Ovary (tissue), 9 donors: ENCODE data around the gene ELMOD3. TPM values are rescaled to one million over a fixed set of nuclear protein-coding genes. Genes with fewer than 3 reads are reported as not detected.

Experiments used
- DNase-seq, 5 donors: peaks; one replicate each; pipeline ENCODE4 v3.0.0-alpha.2; 2019 to 2020
- H3K27ac ChIP-seq, 2 donors: fragments of 200-600 bp; one replicate each; pipeline versions ENCODE4 v1.5.1 to v1.8.0; 2019 to 2022
- H3K27me3 ChIP-seq: fragments of 200-600 bp; one replicate; pipeline ENCODE4 v1.8.0; 2022
- H3K36me3 ChIP-seq: fragments of 200-600 bp; sonication (generic); one replicate; pipeline ENCODE4 v1.5.1; 2019
- H3K4me1 ChIP-seq: one replicate; pipeline ENCODE4 v1.8.1; 2013; ENCODE audit warnings: mild to moderate bottlenecking, moderate library complexity; ENCODE audit not compliant: insufficient read depth
- H3K4me3 ChIP-seq: fragments of 200-600 bp; sonication (generic); one replicate; pipeline ENCODE4 v1.5.1; 2017
- H3K9me3 ChIP-seq, 2 donors: fragments of 200-600 bp in 1 of 2; sonication (generic) in 1 of 2; one replicate each; pipeline versions ENCODE4 v1.5.1 to v1.8.1; 2013 to 2019; ENCODE audit warnings: mild to moderate bottlenecking in 1 of 2, moderate library complexity in 1 of 2
- CTCF ChIP-seq, 3 donors: fragments of 450-650 bp in 2 of 3; fragments of 200-600 bp in 1 of 3; IDR thresholded peaks; one replicate each; pipeline versions ENCODE4 v1.5.1 to v1.8.0; 2016 to 2022; ENCODE audit warnings: antibody characterized with exemption in 3 of 3, mild to moderate bottlenecking in 1 of 3
- EP300 ChIP-seq: sonication (generic); formaldehyde crosslinking; IDR thresholded peaks from one replicate; pipeline ENCODE4 v1.6.1; 2017; ENCODE audit warnings: antibody characterized with exemption
- POLR2A ChIP-seq: fragments of 450-650 bp; IDR thresholded peaks from one replicate; pipeline ENCODE4 v1.6.1; 2017; ENCODE audit warnings: antibody characterized with exemption, mild to moderate bottlenecking, moderate library complexity
- WGBS, 3 donors: extraction: QIAGEN DNeasy Blood & Tissue Kit in 1 of 3; methylation state at CpG; one replicate each; pipeline versions ENCODE4 v1.1.5 to v1.1.7; 2013 to 2017; 5-methylcytosine and 5-hydroxymethylcytosine counted together
- intact Hi-C, 4 donors: fragments of 100-400 bp; cut with DNase I; formaldehyde crosslinking; loops; one replicate each; pipeline versions ENCODE4 v1.11.0 to v1.15.1; 2022 to 2023
- polyA plus RNA-seq, 2 donors: library from polyadenylated mRNA; stranded (reverse); fragments of 200-250 nt in 1 of 2; fragments of 350-450 nt in 1 of 2; fragmentation: Illumina TruSeq in 1 of 2; extraction: RNeasy Lipid Tissue Mini Kit (QIAGEN cat#74804) in 1 of 2; gene quantifications; one replicate each; pipeline ENCODE4 v1.2.3, GENCODE V29; 2013 to 2014
- small RNA-seq: library from RNA; depleted of rRNA; stranded (forward); fragments of <200 nt; gene quantifications from one replicate; pipeline ENCODE3, GENCODE V24; 2016
- total RNA-seq, 7 donors: library from RNA; depleted of rRNA in 2 of 7; stranded (reverse); fragments of >200 nt in 2 of 7; fragmentation: NEBNext Ultra II Directional in 3 of 7; extraction: Animal tissue kit (Norgen Biotek cat#: 25700) in 3 of 7; gene quantifications; one replicate each; pipeline versions ENCODE4 v1.1.0 to v1.2.4, GENCODE V29; 2016 to 2023
- donor health status: DM: no; HTN: no; CAD: no; lungs with moderate emphysema.
- donor health status: DM: no; HTN: no; CAD: no.
- donor health status: Bipolar disorder and iron deficiency.
- donor health status: DM: yes; HTN: yes; CAD: no.
- donor health status: DM: no; HTN: no; CAD: no.
- donor health status: DM: yes; HTN: yes; CAD: no.

Gene ELMOD3
- total and polyA plus RNA-seq, 9 donors, result 13.0 to 23.0 (median 17.3) TPM

- TF ChIP-seq CTCF (IDR thresholded peaks at IDR 0.05) (no peak), EP300 (no peak), POLR2A (no peak)
- Histone ChIP-seq H3K27ac (no peak overlapping the region), H3K4me1 (peaks cover 13% of the 10 kb centered on the region), H3K4me3 (no peak overlapping the region), H3K9me3 (no peaks in the 10 kb centered on the region), H3K36me3 (no peaks in the 10 kb centered on the region), H3K27me3 (no peaks in the 10 kb centered on the region)
- intact Hi-C loops, result no loop called here
- no peak for DNase-seq
- WGBS, 3 donors, result 89 to 94% (median 92%) methylated on average over 5 of the region's 5 CpGs
Observed at GRCh38 chr2:85440729-85441128, 86.2 kb downstream of the ELMOD3 start.

Small RNA genes lying within 50 kb of the gene (small RNA-seq; reads per million reads assigned to genes)
- gene AC062037.1 (not detected), gene AC062037.2 (not detected), gene RF00019 (not detected), gene RN7SL113P (not detected)

Other genes starting within 250 kb of the ELMOD3 start
- gene TCF7L1, start 221.4 kb upstream of the ELMOD3 start, total RNA-seq, result 10 to 100 TPM in 5 of 7 donors, 1 to 10 TPM in 2; 5.2 to 29.8 (median 24.1) TPM
- gene TCF7L1, start 221.4 kb upstream of the ELMOD3 start, polyA plus RNA-seq, result 10 to 100 TPM; 17.2 to 23.9 TPM
- gene TGOLN2, start 26.8 kb upstream of the ELMOD3 start, total RNA-seq, result 10 to 100 TPM; 58.5 to 86.5 (median 75.8) TPM
- 100 to 1,000 TPM in 1 of 2 donors, 10 to 100 TPM in 1; 43.2 to 115 TPM for gene TGOLN2, start 26.8 kb upstream of the ELMOD3 start, polyA plus RNA-seq
- 10 to 100 TPM; 13.4 to 29.4 (median 25.1) TPM for gene RETSAT, start 241 bp upstream of the ELMOD3 start, total RNA-seq
- 10 to 100 TPM; 16.2 to 24.8 TPM for gene RETSAT, start 241 bp upstream of the ELMOD3 start, polyA plus RNA-seq
- gene CAPG, start 55.6 kb downstream of the ELMOD3 start, total RNA-seq, result 10 to 100 TPM in 6 of 7 donors, 1 to 10 TPM in 1; 6.8 to 97.8 (median 23.6) TPM
- 10 to 100 TPM in 1 of 2 donors, 1 to 10 TPM in 1; 9.8 to 12.3 TPM for gene CAPG, start 55.6 kb downstream of the ELMOD3 start, polyA plus RNA-seq
- 1 to 10 TPM in 1 of 7 donors, under 1 TPM in 2, not detected in 4; 0.35 to 1.9 (median 0.48) TPM for gene SH2D6, start 63.9 kb downstream of the ELMOD3 start, total RNA-seq
- gene SH2D6, start 63.9 kb downstream of the ELMOD3 start, polyA plus RNA-seq, result under 1 TPM in 1 of 2 donors, not detected in 1; 0.12 TPM
- gene MAT2A, start 184.4 kb downstream of the ELMOD3 start, total RNA-seq, result 100 to 1,000 TPM; 128 to 766 (median 228) TPM
- 100 to 1,000 TPM in 1 of 2 donors, 10 to 100 TPM in 1; 70.8 to 224 TPM for gene MAT2A, start 184.4 kb downstream of the ELMOD3 start, polyA plus RNA-seq
- gene GGCX, start 206.7 kb downstream of the ELMOD3 start, total RNA-seq, result 10 to 100 TPM; 23.8 to 35.5 (median 33.9) TPM
- 10 to 100 TPM; 14.2 to 33.3 TPM for gene GGCX, start 206.7 kb downstream of the ELMOD3 start, polyA plus RNA-seq
- gene VAMP8, start 222.8 kb downstream of the ELMOD3 start, total RNA-seq, result 10 to 100 TPM in 5 of 7 donors, 1 to 10 TPM in 2; 5.9 to 58.4 (median 14.0) TPM
- 10 to 100 TPM; 25.5 to 54.3 TPM for gene VAMP8, start 222.8 kb downstream of the ELMOD3 start, polyA plus RNA-seq
- gene VAMP5, start 229.7 kb downstream of the ELMOD3 start, total RNA-seq, result 10 to 100 TPM; 25.6 to 59.1 (median 48.5) TPM
- 10 to 100 TPM; 35.7 to 99.5 TPM for gene VAMP5, start 229.7 kb downstream of the ELMOD3 start, polyA plus RNA-seq
- 100 to 1,000 TPM in 1 of 7 donors, 10 to 100 TPM in 6; 61.1 to 108 (median 93.3) TPM for gene RNF181, start 241.0 kb downstream of the ELMOD3 start, total RNA-seq
- gene RNF181, start 241.0 kb downstream of the ELMOD3 start, polyA plus RNA-seq, result 100 to 1,000 TPM; 123 to 148 TPM
- 10 to 100 TPM; 12.5 to 27.1 (median 18.6) TPM for gene TMEM150A, start 247.9 kb downstream of the ELMOD3 start, total RNA-seq
- gene TMEM150A, start 247.9 kb downstream of the ELMOD3 start, polyA plus RNA-seq, result 10 to 100 TPM in 1 of 2 donors, 1 to 10 TPM in 1; 7.0 to 17.8 TPM